Chondrocyte (in vitro differentiated cells): ENCODE measurements around the gene HEXD. TPM values are rescaled to one million over a fixed set of nuclear protein-coding genes. Genes with fewer than 3 reads are reported as not detected.

Experiments
- DNase-seq: peaks from one replicate; pipeline ENCODE4 v3.0.0; 2021; ENCODE audit warnings: mixed read lengths, low spot score
- H3K27ac Mint-ChIP-seq: one replicate; pipeline ENCODE4 v1.8.0; 2021; ENCODE audit warnings: mild to moderate bottlenecking, moderate library complexity, mixed read lengths; ENCODE audit not compliant: unreplicated experiment
- H3K27me3 Mint-ChIP-seq: 2 replicates; pipeline ENCODE4 v1.8.0; 2021; ENCODE audit warnings: low read depth, mixed read lengths
- H3K36me3 Mint-ChIP-seq: 2 replicates; pipeline ENCODE4 v1.8.0; 2021; ENCODE audit warnings: low read depth, mixed read lengths
- H3K4me1 Mint-ChIP-seq: 2 replicates; pipeline ENCODE4 v1.8.0; 2021; ENCODE audit warnings: low read depth, mild to moderate bottlenecking, mixed read lengths
- H3K4me3 Mint-ChIP-seq: one replicate; pipeline ENCODE4 v1.8.0; 2021; ENCODE audit warnings: mild to moderate bottlenecking, moderate library complexity, mixed read lengths; ENCODE audit not compliant: unreplicated experiment
- H3K9me3 Mint-ChIP-seq: 2 replicates; pipeline ENCODE4 v1.8.0; 2021; ENCODE audit warnings: low read depth, mixed read lengths
- total RNA-seq: library from RNA; stranded (reverse); gene quantifications from 3 replicates; pipeline ENCODE4 v1.2.1, GENCODE V29; 2021
- TF ChIP-seq, protein P1 (sequence below): fragments of 200-600 bp; sonication (generic); IDR thresholded peaks from 2 replicates; pipeline ENCODE4 v1.5.0; 2021; ENCODE audit warnings: antibody characterized with exemption, mild to moderate bottlenecking, moderate library complexity

Gene HEXD
- total RNA-seq, 1 donor from 2014 or later, result 10.8 TPM

GRCh38 chr17:82437325-82437668 lies 19.1 kb downstream of the HEXD start:
- H3K27me3 Mint-ChIP-seq, result no peaks in the 10 kb centered on the region
- H3K4me3 Mint-ChIP-seq, result no peak overlapping the region
- TF ChIP-seq, protein P1, sequence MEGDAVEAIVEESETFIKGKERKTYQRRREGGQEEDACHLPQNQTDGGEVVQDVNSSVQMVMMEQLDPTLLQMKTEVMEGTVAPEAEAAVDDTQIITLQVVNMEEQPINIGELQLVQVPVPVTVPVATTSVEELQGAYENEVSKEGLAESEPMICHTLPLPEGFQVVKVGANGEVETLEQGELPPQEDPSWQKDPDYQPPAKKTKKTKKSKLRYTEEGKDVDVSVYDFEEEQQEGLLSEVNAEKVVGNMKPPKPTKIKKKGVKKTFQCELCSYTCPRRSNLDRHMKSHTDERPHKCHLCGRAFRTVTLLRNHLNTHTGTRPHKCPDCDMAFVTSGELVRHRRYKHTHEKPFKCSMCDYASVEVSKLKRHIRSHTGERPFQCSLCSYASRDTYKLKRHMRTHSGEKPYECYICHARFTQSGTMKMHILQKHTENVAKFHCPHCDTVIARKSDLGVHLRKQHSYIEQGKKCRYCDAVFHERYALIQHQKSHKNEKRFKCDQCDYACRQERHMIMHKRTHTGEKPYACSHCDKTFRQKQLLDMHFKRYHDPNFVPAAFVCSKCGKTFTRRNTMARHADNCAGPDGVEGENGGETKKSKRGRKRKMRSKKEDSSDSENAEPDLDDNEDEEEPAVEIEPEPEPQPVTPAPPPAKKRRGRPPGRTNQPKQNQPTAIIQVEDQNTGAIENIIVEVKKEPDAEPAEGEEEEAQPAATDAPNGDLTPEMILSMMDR, result no peak
- no peak overlapping the region for H3K27ac Mint-ChIP-seq
- H3K36me3 Mint-ChIP-seq, result no peaks in the 10 kb centered on the region
- H3K9me3 Mint-ChIP-seq, result no peaks in the 10 kb centered on the region
- peaks cover 3% of the 10 kb centered on the region for H3K4me1 Mint-ChIP-seq
- DNase-seq, result no peak

- TF ChIP-seq, protein P1, result no peak
- Mint-ChIP-seq H3K27me3 (no peaks in the 10 kb centered on the region), H3K36me3 (no peaks in the 10 kb centered on the region), H3K4me3 (no peak overlapping the region), H3K27ac (no peak overlapping the region), H3K9me3 (no peaks in the 10 kb centered on the region), H3K4me1 (peaks cover 3% of the 10 kb centered on the region)
- DNase-seq, result no peak
These were observed 20.4 kb downstream of the HEXD start for GRCh38 chr17:82438401-82439193.

GRCh38 chr17:82439194-82439828 lies 21.2 kb downstream of the HEXD start:
- TF ChIP-seq, protein P1, result no peak
- no peak overlapping the region for H3K4me3 Mint-ChIP-seq
- H3K4me1 Mint-ChIP-seq, result peaks cover 3% of the 10 kb centered on the region
- no peaks in the 10 kb centered on the region for H3K27me3 Mint-ChIP-seq
- no peak overlapping the region for H3K27ac Mint-ChIP-seq
- H3K9me3 Mint-ChIP-seq, result no peaks in the 10 kb centered on the region
- DNase-seq, result no peak
- H3K36me3 Mint-ChIP-seq, result no peaks in the 10 kb centered on the region

- no peak overlapping the region for H3K4me3 Mint-ChIP-seq
- H3K36me3 Mint-ChIP-seq, result no peaks in the 10 kb centered on the region
- TF ChIP-seq, protein P1, result no peak
- H3K27ac Mint-ChIP-seq, result no peak overlapping the region
- no peak for DNase-seq
- no peaks in the 10 kb centered on the region for H3K9me3 Mint-ChIP-seq
- peaks cover 3% of the 10 kb centered on the region for H3K4me1 Mint-ChIP-seq
- no peaks in the 10 kb centered on the region for H3K27me3 Mint-ChIP-seq
These were observed 21.8 kb downstream of the HEXD start for GRCh38 chr17:82439829-82440365.

GRCh38 chr17:82440469-82440981 lies 22.4 kb downstream of the HEXD start:
- Mint-ChIP-seq H3K4me3 (no peak overlapping the region), H3K4me1 (no peaks in the 10 kb centered on the region)

More at GRCh38 chr17:82440469-82440981, 22.4 kb downstream of the HEXD start:
- no peak overlapping the region for H3K27ac Mint-ChIP-seq
- no peak for DNase-seq
- no peaks in the 10 kb centered on the region for H3K27me3 Mint-ChIP-seq
- no peaks in the 10 kb centered on the region for H3K9me3 Mint-ChIP-seq
- TF ChIP-seq, protein P1, result no peak
- no peaks in the 10 kb centered on the region for H3K36me3 Mint-ChIP-seq
